Measurements from ENCODE around the gene C2orf76.

DNA sequence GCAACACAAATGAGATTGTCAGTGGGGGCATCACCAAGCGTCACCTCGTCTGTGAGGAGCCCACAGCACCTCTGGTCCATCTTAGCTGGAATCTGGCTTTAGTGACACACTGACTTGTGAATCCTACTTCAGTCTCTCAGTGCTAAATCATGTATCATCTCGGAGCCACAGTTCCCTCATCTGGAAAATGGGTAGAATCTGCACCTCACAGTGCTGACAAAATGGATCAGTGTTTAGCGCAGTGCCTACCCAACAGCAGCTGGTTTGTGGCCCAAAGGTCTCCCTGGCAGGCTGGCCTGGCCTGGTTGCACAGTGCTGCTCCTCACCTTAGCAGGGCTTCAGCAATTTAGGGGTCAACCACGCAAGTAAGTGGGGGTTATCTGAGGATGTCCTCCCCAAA, 10.2 kb upstream of the C2orf76 start:
- TF ChIP-seq, protein P1, sequence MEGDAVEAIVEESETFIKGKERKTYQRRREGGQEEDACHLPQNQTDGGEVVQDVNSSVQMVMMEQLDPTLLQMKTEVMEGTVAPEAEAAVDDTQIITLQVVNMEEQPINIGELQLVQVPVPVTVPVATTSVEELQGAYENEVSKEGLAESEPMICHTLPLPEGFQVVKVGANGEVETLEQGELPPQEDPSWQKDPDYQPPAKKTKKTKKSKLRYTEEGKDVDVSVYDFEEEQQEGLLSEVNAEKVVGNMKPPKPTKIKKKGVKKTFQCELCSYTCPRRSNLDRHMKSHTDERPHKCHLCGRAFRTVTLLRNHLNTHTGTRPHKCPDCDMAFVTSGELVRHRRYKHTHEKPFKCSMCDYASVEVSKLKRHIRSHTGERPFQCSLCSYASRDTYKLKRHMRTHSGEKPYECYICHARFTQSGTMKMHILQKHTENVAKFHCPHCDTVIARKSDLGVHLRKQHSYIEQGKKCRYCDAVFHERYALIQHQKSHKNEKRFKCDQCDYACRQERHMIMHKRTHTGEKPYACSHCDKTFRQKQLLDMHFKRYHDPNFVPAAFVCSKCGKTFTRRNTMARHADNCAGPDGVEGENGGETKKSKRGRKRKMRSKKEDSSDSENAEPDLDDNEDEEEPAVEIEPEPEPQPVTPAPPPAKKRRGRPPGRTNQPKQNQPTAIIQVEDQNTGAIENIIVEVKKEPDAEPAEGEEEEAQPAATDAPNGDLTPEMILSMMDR (IDR thresholded peaks at IDR 0.05) = no peak
- TF ChIP-seq EZH2 (IDR thresholded peaks at IDR 0.05; ENCODE audit: borderline replicate concordance, insufficient read depth, low read depth, low read length, poor library complexity, severe bottlenecking) = no peak
